Glomerular endothelial cell (primary cell): Measurements from ENCODE around the gene ZNF81. TPM values are rescaled to one million over a fixed set of nuclear protein-coding genes. Genes with fewer than 3 reads are reported as not detected.
"Not testable (repeated sequence)": the region's sequence is repeated elsewhere in the genome, so short reads cannot be mapped to it uniquely, and the experiment has no call there.

Source experiments
- DNase-seq: peaks from one replicate; pipeline ENCODE4 v3.0.0-alpha.2; 2011; ENCODE audit warnings: low read depth, low spot score; ENCODE audit errors: extremely low read depth
- total RNA-seq: library from RNA; depleted of rRNA; stranded (reverse); fragments of >200 nt; gene quantifications from 2 replicates; pipeline ENCODE4 v1.2.3, GENCODE V29; 2015

Gene ZNF81
- 3.3 and 4.4 TPM in 2 replicates for total RNA-seq

GRCh38 chrX:47836164-47837072, at the start of gene ZNF81:
Gene ZNF81, plus strand, starts transcription at chrX:47836902. Its CDS starts 9,366 bp downstream, at chrX:47846268.
- peak; percentile 69 for DNase-seq

GRCh38 chrX:47796433-47796906, 40.2 kb upstream of the ZNF81 start:
- no peak for DNase-seq

DNA sequence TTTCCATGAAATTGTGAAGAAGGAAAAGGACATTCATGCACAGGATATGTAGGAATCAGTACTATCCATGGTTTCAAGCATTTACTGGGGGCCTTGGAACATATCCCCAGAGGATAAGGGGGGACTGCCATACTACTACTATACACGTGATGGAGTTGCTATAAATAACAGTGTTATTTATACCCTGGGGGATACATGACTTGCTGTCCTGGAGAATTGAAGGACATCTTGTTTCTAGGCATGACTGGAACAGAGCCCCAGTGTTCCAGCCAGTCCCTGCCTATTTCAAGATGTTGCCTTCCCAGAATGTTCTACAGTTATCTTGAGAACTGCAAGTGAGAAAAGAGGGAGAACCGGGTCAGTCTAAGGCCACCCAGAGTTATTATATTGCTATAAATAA, 39.6 kb upstream of the ZNF81 start:
- no peak for DNase-seq

GRCh38 chrX:47798861-47799260, 37.8 kb upstream of the ZNF81 start:
- no peak for DNase-seq

GRCh38 chrX:47802589-47802988, 34.1 kb upstream of the ZNF81 start:
- DNase-seq, result no peak

- DNase-seq, result not testable (repeated sequence)
Measured at GRCh38 chrX:47803103-47803502, 33.6 kb upstream of the ZNF81 start.

DNA sequence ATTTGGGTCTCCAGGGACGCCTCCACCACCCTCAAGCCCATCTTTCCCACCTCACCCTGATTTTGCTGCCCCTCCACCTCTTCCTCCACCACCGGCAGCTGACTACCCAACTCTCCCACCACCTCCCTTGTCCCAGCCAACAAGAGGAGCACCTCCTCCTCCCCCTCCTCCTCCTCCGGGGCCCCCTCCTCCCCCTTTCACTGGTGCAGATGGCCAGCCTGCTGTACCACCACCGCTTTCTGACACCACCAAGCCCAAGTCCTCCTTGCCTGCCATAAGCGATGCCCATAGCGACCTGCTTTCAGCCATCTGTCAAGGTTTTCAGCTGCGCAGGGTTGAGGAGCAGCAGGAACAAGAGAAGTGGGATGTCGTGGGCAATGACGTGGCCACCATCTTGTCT, 32.4 kb upstream of the ZNF81 start:
- DNase-seq, result no peak

- not testable (repeated sequence) for DNase-seq
Measured at GRCh38 chrX:47805844-47806243, 30.9 kb upstream of the ZNF81 start.

- not testable (repeated sequence) for DNase-seq
Measured at GRCh38 chrX:47806415-47807271, 30.1 kb upstream of the ZNF81 start.

- not testable (repeated sequence) for DNase-seq
Measured at GRCh38 chrX:47807272-47807538, 29.5 kb upstream of the ZNF81 start.

DNA sequence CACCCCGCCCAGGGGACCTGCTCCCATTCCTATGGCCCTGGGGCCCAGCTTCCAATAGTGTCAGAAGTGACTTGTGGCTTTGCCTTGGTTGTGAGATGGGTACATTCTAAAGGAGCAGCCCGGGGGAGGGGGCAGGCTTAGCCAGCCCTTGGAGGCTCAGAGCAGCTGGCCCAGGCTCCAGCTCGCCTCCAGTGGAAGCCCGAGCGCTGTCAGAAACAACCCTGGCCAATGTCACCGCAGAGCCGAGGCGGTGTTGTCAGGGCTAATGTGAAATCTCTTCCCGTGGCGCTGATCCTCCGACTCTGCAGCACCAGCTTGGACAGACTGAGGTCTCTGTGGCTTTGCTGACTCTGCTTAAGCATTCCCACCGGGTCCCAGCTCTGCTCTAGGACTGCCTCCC, 29.2 kb upstream of the ZNF81 start:
- DNase-seq, result no peak

DNA sequence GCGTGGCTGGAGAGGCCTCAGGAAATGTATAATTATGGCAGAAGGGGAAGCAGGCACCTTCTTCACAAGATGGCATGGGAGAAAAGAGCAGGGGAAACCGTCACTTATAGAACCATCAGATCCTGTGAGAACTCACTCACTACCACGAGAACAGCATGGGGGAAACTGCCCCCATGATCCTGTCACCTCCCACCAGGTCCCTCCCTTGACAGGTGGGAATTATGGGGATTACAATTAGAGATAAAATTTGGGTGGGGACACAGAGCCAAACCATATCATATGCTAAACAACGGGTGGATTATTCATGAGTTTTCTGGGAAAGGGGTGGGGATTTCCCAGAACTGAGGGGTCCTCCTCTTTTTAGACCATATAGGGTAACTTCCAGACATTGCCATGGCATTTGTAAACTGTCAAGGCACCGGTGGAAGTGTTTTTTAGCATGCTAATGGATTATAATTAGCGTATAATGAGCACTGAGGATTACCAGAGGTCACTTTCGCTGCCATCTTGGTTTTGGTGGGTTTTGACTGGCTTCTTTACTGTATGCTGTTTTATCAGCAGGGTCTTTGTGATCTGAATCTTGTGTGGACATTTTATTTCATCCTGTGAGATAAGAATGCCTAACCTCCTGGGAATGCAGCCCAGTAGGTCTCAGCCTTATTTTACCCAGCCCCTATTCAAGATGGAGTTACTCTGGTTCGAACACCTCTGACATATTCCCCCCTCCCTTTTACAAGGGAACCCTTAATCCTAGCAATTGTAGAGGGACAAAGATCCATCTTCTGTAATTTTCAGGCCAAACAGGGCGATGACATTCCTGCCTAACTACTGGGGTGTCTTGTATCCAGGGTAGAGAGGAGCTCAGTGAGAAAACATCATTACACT, 27.6 kb upstream of the ZNF81 start:
- no peak for DNase-seq

- no peak for DNase-seq
Measured at GRCh38 chrX:47814851-47815250, 21.9 kb upstream of the ZNF81 start.

DNA sequence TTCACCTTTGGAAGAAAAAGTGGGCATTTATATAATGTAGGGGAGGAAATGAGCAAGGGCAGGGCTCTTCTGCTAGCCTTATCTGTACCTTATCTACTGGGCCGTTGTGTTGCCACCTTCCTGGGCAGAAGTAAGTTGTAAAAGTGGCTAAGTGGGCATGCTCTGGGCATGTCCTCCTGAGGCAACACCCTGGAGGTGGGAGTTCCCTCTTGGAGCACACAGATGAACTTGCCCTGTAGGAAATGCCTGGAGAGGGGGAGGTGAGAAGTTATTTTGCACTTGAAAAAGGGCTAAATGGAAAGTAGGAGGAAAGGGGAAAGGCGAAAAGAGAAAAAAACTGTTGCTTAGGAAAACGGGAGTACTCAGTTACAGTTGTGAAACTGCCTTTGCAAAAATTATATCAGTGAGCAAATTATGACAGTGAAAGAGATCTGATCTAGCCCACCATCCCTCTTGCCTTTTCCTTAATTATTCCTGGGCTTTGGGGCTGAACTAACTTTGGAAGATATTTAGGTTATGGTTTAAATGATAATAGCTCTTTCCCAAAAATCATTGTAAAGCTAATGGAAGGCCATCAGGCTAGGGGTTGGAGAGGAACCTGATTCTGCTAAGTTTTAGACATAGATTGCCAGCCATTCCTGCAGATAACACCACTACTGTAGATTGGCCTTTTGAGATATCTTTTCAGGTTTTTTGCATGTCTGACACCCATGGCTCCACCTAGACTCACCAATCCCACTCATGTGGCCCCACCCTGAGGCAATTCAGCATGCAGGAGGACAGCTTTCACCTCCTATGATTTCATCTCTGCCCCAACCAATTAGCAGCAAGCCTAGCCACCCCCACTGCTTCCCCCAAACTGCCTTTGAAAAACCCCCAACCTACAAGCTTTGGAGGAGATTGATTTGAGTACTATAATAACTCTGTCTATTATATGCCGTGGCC, 20.5 kb upstream of the ZNF81 start:
- DNase-seq, result no peak

- DNase-seq, result no peak
Measured at GRCh38 chrX:47817421-47817820, 19.3 kb upstream of the ZNF81 start.

DNA sequence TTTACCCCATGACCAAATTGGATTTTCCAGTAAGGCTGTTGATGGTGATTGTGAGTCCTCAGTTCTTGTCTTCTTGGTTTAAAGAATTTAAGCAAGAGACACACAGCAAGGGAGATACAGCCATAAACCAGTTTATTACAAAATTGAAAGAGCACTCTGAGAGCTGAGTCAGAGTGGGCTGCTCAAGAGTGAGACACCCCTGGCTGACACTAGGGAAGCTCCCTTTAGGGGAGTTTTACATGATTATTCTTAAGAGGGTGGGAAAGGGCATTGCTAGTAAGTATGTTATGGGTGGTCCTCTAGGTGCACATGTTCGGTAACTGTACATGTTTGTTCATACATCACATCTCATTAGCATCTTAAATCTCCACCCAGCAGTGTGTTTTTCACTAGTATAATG, 18.8 kb upstream of the ZNF81 start:
- DNase-seq, result no peak

DNA sequence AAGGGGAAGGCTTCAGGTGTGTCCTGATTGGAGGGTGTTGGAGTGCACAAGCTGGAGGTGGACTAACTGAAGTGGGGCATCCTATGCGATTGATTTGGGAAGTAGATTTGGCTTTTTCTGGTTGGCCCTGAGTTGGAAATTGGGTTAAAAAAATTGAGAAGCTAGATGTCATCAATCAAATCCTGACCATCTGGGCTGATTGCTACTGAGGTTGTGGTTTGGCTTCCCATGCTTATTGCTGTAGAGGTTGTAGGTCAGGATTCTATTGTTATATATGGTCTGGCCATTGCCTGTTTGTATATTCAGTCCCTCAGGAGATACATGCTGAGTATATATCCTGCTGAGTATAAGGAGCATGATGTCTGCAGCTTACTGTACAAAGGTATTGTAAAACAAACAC, 7.7 kb upstream of the ZNF81 start:
- DNase-seq, result no peak

GRCh38 chrX:47831788-47832187, 4.9 kb upstream of the ZNF81 start:
- no peak for DNase-seq

- DNase-seq, result no peak
Measured at GRCh38 chrX:47838361-47838760, 1.7 kb downstream of the ZNF81 start.

DNA sequence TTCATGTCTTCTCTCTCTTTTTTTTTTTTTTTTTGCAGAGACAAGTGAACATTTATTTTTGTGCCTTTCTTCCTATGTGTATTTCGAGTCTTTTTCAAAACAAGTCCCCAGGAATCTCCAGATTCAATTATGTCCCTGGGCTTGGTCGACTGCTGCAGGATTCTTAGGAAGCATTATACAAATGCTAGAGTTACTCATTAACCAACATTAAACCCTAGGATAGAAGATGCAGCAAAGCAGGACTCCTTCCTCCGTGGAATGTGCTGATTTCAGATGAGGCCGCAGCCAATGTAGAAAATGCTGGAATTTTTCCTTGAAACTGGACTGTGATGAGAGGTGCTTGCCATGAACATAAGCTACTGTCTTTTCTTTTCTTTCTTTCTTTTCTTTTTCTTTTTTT, 3.4 kb downstream of the ZNF81 start:
- no peak for DNase-seq
